Stimulated activated naive B cell treated with anti-CD40 and anti-IgM and Interleukin-4, amounts not matched to agents 10 μg/mL and 1 μg/mL and 100 μg/mL, for 72 hours (primary cell): ENCODE results near the gene ZCCHC13.
"Not testable (repeated sequence)": the region's sequence is repeated elsewhere in the genome, so short reads cannot be mapped to it uniquely, and the experiment has no call there.

Experiments
- ATAC-seq, 2 donors: fragments of 150-1000 bp; cut with Tn5 transposase; replicated peaks; 2 replicates each; pipeline ENCODE4 v1.10.0; 2021; ENCODE audit warnings: moderate library complexity in 1 of 2
- DNase-seq: peaks from one replicate; pipeline ENCODE4 v3.0.0; 2021
- H3K27ac Mint-ChIP-seq: one replicate; pipeline ENCODE4 v1.8.0; 2022; ENCODE audit warnings: mild to moderate bottlenecking, mixed read lengths
- H3K27me3 Mint-ChIP-seq, 2 donors: one replicate each; pipeline ENCODE4 v1.8.0; 2022; ENCODE audit warnings: mixed read lengths in 2 of 2
- H3K36me3 Mint-ChIP-seq, 2 donors: one replicate each; pipeline ENCODE4 v1.8.0; 2022; ENCODE audit warnings: mixed read lengths in 2 of 2, mild to moderate bottlenecking in 1 of 2
- H3K4me1 Mint-ChIP-seq, 2 donors: one replicate each; pipeline ENCODE4 v1.8.0; 2022; ENCODE audit warnings: mixed read lengths in 2 of 2, mild to moderate bottlenecking in 1 of 2
- H3K4me3 Mint-ChIP-seq, 2 donors: one replicate each; pipeline ENCODE4 v1.8.0; 2022; ENCODE audit warnings: mild to moderate bottlenecking in 2 of 2, mixed read lengths in 2 of 2, moderate library complexity in 1 of 2
- H3K9me3 Mint-ChIP-seq, 2 donors: one replicate each; pipeline ENCODE4 v1.8.0; 2022; ENCODE audit warnings: mixed read lengths in 2 of 2, mild to moderate bottlenecking in 1 of 2

The ZCCHC13 gene

DNA sequence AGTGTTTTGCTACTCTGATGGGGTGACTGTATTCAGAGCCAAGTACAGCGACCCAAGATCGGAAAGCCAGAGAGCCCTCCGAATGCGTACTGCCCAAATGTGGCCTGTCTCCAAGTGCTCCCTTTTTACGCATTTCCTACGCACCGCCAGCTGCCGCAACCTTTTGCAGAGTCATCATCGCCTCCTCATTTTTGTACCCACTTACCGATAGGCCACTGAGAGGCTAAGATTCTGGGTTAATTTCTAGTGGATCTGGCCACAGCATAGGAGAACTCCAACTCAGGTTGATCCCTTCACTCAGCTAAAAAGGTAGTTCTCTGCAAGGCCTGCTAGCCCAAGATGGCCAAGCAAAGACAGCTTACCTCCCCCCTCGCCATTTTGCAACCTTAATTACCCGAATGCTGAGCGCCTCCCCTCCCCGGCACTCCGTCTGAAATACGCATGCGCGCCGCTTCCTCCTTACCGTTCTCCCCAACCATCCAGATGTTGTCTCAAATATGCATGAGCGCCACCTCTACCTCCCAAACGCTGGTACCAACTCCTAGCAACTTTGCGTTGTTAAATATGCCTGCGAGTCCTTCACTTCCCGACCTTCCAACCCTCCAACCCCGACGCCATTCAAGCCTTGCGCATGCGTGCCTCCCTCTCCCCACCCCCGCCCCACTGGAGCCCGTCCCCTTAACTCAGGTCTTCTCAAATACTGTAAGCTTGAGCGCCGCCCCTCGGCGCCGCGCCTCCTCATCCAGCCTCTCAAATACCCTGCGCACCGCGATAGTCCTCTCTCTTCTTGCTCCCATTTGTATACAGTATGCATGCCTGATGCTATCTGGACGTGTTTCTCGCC, 11.8 kb upstream of the ZCCHC13 start:
- Mint-ChIP-seq H3K9me3 (no peaks in the 10 kb centered on the region), H3K4me1 (peaks cover 7 to 8% of the 10 kb centered on the region in 2 donors), H3K4me3 (peak overlapping the region; percentile 90 to 93), H3K27ac (peak overlapping the region; percentile 96), H3K27me3 (peaks cover 0 to 6% of the 10 kb centered on the region in 2 donors), H3K36me3 (peaks cover 3 to 4% of the 10 kb centered on the region in 2 donors)
- ATAC-seq, result peak; percentile 90 to 91
- peak; percentile 67 for DNase-seq

DNA sequence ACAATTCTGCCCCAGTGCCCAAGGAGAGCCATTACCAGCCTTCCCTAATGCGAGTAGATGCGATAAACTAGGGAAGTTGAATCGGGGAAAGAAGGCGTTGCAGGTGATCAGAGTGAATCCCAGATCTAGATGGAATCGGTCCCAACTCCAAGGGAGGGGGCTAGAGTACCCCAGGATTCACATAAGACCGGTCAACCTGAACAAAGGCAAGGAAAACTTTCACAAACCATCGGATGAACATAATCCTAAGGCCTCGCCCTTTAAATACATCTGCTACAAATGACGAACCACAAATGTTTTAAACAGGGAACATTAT, 11.2 kb upstream of the ZCCHC13 start:
- H3K4me1 Mint-ChIP-seq, result peaks cover 7 to 8% of the 10 kb centered on the region in 2 donors

GRCh38 chrX:74293343-74293946, 10.5 kb upstream of the ZCCHC13 start:
- peak; percentile 40 to 55 for ATAC-seq
- peak; percentile 27 for DNase-seq
- peak overlapping the region; percentile 90 for H3K27ac Mint-ChIP-seq
- peak overlapping the region; percentile 90 to 93 for H3K4me3 Mint-ChIP-seq
- H3K9me3 Mint-ChIP-seq, result no peaks in the 10 kb centered on the region
- peaks cover 3 to 4% of the 10 kb centered on the region in 2 donors for H3K36me3 Mint-ChIP-seq
- peaks cover 7 to 8% of the 10 kb centered on the region in 2 donors for H3K4me1 Mint-ChIP-seq
- H3K27me3 Mint-ChIP-seq, result peaks cover 0 to 6% of the 10 kb centered on the region in 2 donors

More for the DNA sequence above, 11.2 kb upstream of the ZCCHC13 start:
- Mint-ChIP-seq H3K36me3 (peaks cover 3 to 4% of the 10 kb centered on the region in 2 donors), H3K27ac (peak overlapping the region; percentile 96), H3K9me3 (no peaks in the 10 kb centered on the region), H3K27me3 (peaks cover 0 to 6% of the 10 kb centered on the region in 2 donors), H3K4me3 (peak overlapping the region; percentile 90 to 93)
- DNase-seq (no peak), ATAC-seq (no peak)

GRCh38 chrX:74295101-74295500, 8.9 kb upstream of the ZCCHC13 start:
- no peaks in the 10 kb centered on the region for H3K9me3 Mint-ChIP-seq
- no peak overlapping the region for H3K27ac Mint-ChIP-seq
- peaks cover 6 to 8% of the 10 kb centered on the region in 2 donors for H3K4me1 Mint-ChIP-seq
- ATAC-seq (no peak), DNase-seq (no peak)
- H3K36me3 Mint-ChIP-seq, result peaks cover 0 to 4% of the 10 kb centered on the region in 2 donors
- H3K4me3 Mint-ChIP-seq, result no peak overlapping the region
- H3K27me3 Mint-ChIP-seq, result peaks cover 0 to 6% of the 10 kb centered on the region in 2 donors

DNA sequence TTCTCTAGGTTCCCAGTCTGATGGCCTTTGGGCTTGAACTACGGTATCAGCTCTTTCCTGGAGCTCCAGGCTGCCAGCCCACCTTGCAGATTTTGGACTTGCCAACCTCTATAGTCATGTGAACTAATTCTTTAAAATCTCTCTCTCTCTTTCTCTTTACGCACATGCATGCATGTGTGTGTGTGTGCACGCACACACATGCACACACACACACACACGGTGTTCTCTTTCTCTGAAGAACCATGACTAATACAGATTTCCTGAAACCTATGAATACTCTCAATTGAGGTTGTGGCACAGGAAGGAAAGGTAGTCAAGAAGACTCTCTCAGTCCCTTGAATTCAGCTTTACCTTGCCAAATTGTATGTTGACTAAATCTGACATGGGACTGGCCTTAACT, 6.2 kb upstream of the ZCCHC13 start:
- ATAC-seq (no peak), DNase-seq (no peak)
- Mint-ChIP-seq H3K36me3 (no peaks in the 10 kb centered on the region), H3K4me1 (peaks cover 4 to 8% of the 10 kb centered on the region in 2 donors), H3K4me3 (no peak overlapping the region), H3K27me3 (no peaks in the 10 kb centered on the region), H3K27ac (no peak overlapping the region), H3K9me3 (no peaks in the 10 kb centered on the region)

GRCh38 chrX:74300869-74301268, 3.1 kb upstream of the ZCCHC13 start:
- H3K27me3 Mint-ChIP-seq, result no peaks in the 10 kb centered on the region
- DNase-seq, result no peak

DNA sequence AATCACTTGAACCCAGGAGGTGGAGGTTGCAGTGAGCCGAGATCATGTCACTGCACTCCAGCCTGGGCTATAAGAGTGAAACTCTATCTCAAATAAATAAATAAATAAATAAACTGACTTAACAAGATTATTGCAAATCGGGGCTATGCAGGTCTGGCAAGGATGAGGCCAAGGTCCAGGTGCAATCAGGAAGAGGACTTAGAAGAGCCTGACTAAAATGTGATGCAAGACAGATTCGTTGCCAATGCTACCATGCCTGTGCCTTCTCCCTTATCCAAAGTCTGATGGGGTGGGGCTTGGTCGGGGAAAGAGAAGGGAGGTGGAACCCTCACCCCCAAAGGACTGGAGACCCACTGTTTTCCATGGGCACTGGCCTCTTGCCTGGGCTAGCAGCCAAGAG, 14.7 kb downstream of the ZCCHC13 start:
- H3K4me1 Mint-ChIP-seq, result no peaks in the 10 kb centered on the region
- H3K36me3 Mint-ChIP-seq, result no peaks in the 10 kb centered on the region
- H3K27me3 Mint-ChIP-seq, result peaks cover 0 to 8% of the 10 kb centered on the region in 2 donors
- no peak overlapping the region for H3K4me3 Mint-ChIP-seq
- no peak for ATAC-seq
- no peaks in the 10 kb centered on the region for H3K9me3 Mint-ChIP-seq
- no peak for DNase-seq
- H3K27ac Mint-ChIP-seq, result no peak overlapping the region

More at GRCh38 chrX:74300869-74301268, 3.1 kb upstream of the ZCCHC13 start:
- Mint-ChIP-seq H3K4me1 (no peaks in the 10 kb centered on the region), H3K9me3 (no peaks in the 10 kb centered on the region), H3K27ac (no peak overlapping the region), H3K36me3 (no peaks in the 10 kb centered on the region), H3K4me3 (no peak overlapping the region)
- no peak for ATAC-seq

DNA sequence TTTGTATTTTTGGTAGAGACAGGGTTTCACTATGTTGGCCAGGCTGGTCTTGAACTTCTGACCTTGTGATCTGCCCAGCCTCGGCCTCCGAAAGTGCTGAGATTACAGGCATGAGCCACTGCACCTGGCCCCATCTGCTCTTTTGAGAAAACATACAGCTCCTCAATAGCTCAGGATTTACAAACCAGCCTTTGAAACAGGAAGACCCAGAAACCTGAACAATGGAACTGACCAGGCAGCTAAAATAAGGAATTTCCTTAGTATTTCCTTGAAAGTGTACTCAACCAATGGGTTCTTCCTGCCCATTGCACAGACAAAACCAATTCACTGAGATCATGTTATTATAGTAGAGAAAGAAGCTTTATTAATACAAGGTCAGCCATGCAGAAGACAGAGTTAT, 15.3 kb downstream of the ZCCHC13 start:
- not testable (repeated sequence) for H3K4me1 Mint-ChIP-seq, H3K4me3 Mint-ChIP-seq

GRCh38 chrX:74321191-74321590, 17.2 kb downstream of the ZCCHC13 start:
- no peaks in the 10 kb centered on the region for H3K4me1 Mint-ChIP-seq
- H3K4me3 Mint-ChIP-seq, result no peak overlapping the region
- DNase-seq (no peak), ATAC-seq (no peak)
- H3K9me3 Mint-ChIP-seq, result no peaks in the 10 kb centered on the region
- peaks cover 0 to 5% of the 10 kb centered on the region in 2 donors for H3K27me3 Mint-ChIP-seq
- no peaks in the 10 kb centered on the region for H3K36me3 Mint-ChIP-seq
- H3K27ac Mint-ChIP-seq, result no peak overlapping the region

More for the DNA sequence above, 15.3 kb downstream of the ZCCHC13 start:
- H3K9me3 Mint-ChIP-seq, H3K36me3 Mint-ChIP-seq, DNase-seq, H3K27ac Mint-ChIP-seq, H3K27me3 Mint-ChIP-seq, ATAC-seq: not testable (repeated sequence)

- H3K36me3 Mint-ChIP-seq, result no peaks in the 10 kb centered on the region
- DNase-seq (no peak), ATAC-seq (no peak)
- H3K27ac Mint-ChIP-seq, result no peak overlapping the region
- H3K4me1 Mint-ChIP-seq, result no peaks in the 10 kb centered on the region
- no peak overlapping the region for H3K4me3 Mint-ChIP-seq
- H3K27me3 Mint-ChIP-seq, result no peaks in the 10 kb centered on the region
- H3K9me3 Mint-ChIP-seq, result no peaks in the 10 kb centered on the region
Measured at GRCh38 chrX:74324131-74324530, 20.2 kb downstream of the ZCCHC13 start.

DNA sequence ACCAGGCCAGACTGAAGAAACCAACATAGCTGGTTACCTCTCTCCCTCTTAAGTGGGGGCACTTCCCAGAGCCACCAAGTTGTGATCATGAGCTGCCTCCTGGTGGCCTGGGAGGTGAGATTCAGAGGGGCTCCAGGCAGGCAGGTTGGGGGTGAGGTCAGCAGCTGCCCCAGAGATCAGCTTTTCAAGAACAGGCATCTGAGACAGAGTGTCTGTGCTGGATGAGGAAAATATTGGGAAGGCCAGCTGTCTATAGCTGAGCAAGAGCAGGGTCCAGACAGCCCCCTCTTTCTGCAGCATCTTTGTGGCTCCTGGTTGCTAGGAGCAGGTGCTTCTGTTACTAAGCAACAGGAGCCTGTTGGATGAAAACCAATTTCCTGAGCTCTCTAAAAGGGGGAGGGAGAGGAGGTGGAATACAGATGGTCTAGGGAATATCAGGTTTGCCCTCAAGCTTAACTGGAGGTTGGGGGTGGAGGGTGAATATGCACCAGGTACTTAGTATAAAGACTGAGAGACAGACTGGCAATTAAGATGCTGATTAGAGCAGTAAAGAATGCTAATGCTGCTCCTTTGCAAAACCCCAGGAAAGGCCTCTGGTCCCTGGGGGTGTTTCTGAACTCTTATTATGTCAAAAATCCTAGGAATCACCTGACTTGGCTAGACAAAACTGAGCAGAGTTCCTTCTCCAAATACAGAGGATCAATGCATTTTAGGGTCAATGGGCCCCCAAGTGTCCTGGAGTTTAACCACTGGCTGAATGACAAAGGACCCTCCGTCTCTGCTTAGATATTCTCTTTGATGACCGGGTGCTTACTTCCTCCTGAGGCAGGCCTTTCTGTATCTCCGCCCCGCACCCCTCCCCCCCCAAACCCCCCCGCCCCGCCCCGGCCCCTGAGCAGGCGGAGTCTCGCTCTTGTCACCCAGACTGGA, 21.4 kb downstream of the ZCCHC13 start:
- no peaks in the 10 kb centered on the region for H3K36me3 Mint-ChIP-seq
- H3K27me3 Mint-ChIP-seq, result no peaks in the 10 kb centered on the region
- no peaks in the 10 kb centered on the region for H3K9me3 Mint-ChIP-seq
- no peaks in the 10 kb centered on the region for H3K4me1 Mint-ChIP-seq
- DNase-seq (no peak), ATAC-seq (peak in 1 of 2 donors; percentile 43)
- H3K4me3 Mint-ChIP-seq, result no peak overlapping the region
- H3K27ac Mint-ChIP-seq, result no peak overlapping the region

GRCh38 chrX:74338852-74339251, 34.9 kb downstream of the ZCCHC13 start:
- no peak for ATAC-seq
- no peak for DNase-seq
- H3K4me3 Mint-ChIP-seq, result no peak overlapping the region
- H3K4me1 Mint-ChIP-seq, result peaks cover 6 to 7% of the 10 kb centered on the region in 2 donors
- H3K36me3 Mint-ChIP-seq, result no peaks in the 10 kb centered on the region
- H3K27me3 Mint-ChIP-seq, result no peaks in the 10 kb centered on the region
- H3K9me3 Mint-ChIP-seq, result no peaks in the 10 kb centered on the region
- H3K27ac Mint-ChIP-seq, result no peak overlapping the region

DNA sequence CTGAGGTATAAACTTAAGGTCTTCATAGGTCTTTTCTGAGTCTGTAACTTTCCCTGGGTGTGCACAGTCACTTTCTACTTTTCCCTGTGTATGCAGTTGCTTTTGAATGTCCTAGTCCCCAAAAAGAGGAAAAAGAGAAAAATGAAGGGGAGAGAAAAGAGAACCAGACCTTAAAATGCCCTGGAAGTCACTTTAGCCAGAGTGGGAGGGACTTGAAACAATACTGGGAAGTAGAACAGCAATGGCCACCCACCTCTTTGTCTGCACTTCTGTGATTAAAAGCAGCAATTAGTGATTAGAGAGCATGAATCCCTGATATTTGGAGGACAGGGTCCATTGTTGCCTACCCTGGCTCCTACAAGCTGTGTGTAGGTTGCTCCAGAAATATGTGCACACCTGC, 36.1 kb downstream of the ZCCHC13 start:
- Mint-ChIP-seq H3K4me3 (no peak overlapping the region), H3K27ac (no peak overlapping the region), H3K36me3 (no peaks in the 10 kb centered on the region), H3K27me3 (no peaks in the 10 kb centered on the region), H3K9me3 (no peaks in the 10 kb centered on the region), H3K4me1 (peaks cover 8 to 13% of the 10 kb centered on the region in 2 donors)
- no peak for DNase-seq
- ATAC-seq, result no peak

DNA sequence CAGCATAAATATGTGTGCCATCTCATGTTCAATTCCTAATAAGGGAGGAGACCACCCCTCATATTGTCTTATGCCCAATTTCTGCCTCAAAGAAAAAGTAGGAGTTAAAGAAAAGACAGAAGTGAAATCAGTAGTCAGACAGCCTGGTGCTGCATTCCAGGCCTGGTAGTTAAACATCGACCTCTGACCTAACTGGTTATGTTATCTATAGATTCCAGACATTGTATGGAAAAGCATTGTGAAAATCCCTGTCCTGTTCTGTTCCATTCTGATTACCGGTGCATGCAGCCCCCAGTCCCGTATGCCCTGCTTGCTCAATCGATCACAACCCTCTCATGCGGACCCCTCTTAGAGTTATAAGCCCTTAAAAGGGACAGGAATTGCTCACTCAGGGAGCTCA, 38.2 kb downstream of the ZCCHC13 start:
- not testable (repeated sequence) for H3K27me3 Mint-ChIP-seq, H3K27ac Mint-ChIP-seq, H3K9me3 Mint-ChIP-seq, ATAC-seq, DNase-seq, H3K4me3 Mint-ChIP-seq, H3K36me3 Mint-ChIP-seq
- peaks cover 8 to 13% of the 10 kb centered on the region in 2 donors for H3K4me1 Mint-ChIP-seq
